AG09309 (cell line): ENCODE results near the gene PDE8B.

Experiments
- DNase-seq: peaks from one replicate; pipeline ENCODE4 v3.0.0-alpha.2; 2010; ENCODE audit warnings: low read depth
- H3K4me3 ChIP-seq: 2 replicates; pipeline ENCODE4 v1.5.1; 2011; ENCODE audit warnings: mild to moderate bottlenecking, low read depth, low read length, moderate library complexity; ENCODE audit not compliant: control insufficient read depth
- CTCF ChIP-seq: IDR thresholded peaks from 2 replicates; pipeline ENCODE4 v1.5.1; 2011; ENCODE audit warnings: mild to moderate bottlenecking, low read depth, low read length, inconsistent platforms; ENCODE audit not compliant: insufficient read depth, control insufficient read depth; ENCODE audit errors: missing control alignments

Gene PDE8B

GRCh38 chr5:77239126-77239741 is 28.8 kb downstream of the PDE8B start:
- TF ChIP-seq CTCF, result peak; percentile 42
- no peak for DNase-seq
- H3K4me3 ChIP-seq, result no peak overlapping the region

- DNase-seq, result no peak
- H3K4me3 ChIP-seq, result no peak overlapping the region
- TF ChIP-seq CTCF, result no peak
Observed at GRCh38 chr5:77241444-77241843, 31.0 kb downstream of the PDE8B start.

- no peak for TF ChIP-seq CTCF
- DNase-seq, result no peak
Observed at GRCh38 chr5:77249475-77249874, 39.0 kb downstream of the PDE8B start.

GRCh38 chr5:77250021-77250420 is 39.5 kb downstream of the PDE8B start:
- no peak for TF ChIP-seq CTCF
- no peak overlapping the region for H3K4me3 ChIP-seq
- DNase-seq, result no peak

More at GRCh38 chr5:77249475-77249874, 39.0 kb downstream of the PDE8B start:
- no peak overlapping the region for H3K4me3 ChIP-seq

- DNase-seq, result no peak
Observed at GRCh38 chr5:77251921-77252320, 41.4 kb downstream of the PDE8B start.

GRCh38 chr5:77255617-77256016 is 45.1 kb downstream of the PDE8B start:
- no peak for DNase-seq
- no peak overlapping the region for H3K4me3 ChIP-seq
- no peak for TF ChIP-seq CTCF

More at GRCh38 chr5:77251921-77252320, 41.4 kb downstream of the PDE8B start:
- no peak overlapping the region for H3K4me3 ChIP-seq
- no peak for TF ChIP-seq CTCF
